ENCODE results near the gene PHLPP2.
"Not testable (repeated sequence)": the region's sequence is repeated elsewhere in the genome, so short reads cannot be mapped to it uniquely, and the experiment has no call there.

PHLPP2 gene

DNA sequence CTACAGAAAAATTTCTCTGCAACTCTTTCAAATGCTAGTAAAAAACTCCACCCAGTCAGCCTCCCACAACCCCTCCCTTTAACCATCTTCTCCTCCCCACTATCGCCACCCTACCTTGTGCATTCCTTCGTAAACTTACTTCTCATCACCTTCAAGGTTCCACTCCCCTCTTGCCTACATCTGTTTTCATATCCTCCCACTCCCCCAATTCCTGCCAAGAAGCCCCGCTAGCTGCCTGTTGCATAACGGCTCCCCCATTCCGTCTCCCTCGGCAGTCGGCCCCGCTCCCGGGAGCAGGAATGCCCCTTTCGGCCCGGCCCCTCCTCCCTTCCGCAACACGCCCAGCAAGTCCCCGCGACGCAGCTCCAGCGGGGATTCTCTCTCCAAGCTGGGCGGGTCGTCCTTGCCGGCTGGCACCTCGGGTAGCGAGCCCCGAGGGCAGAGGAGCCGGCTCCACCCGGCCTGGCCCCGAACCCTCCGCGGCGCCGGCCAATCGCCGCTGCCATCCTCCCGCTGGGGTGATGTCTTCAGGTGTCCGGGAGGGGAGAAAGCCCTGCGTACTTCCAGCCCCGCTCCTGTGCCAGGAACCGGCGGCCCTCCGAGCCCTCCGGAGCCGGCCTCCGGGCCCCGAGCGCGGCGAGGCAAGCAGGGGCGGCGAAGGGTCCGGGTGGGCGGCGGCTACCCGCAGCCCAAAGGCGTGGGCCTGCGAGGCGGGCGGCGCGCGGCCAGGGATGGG, 1.5 kb downstream of the PHLPP2 start:
- DNase-seq = no peak

DNA sequence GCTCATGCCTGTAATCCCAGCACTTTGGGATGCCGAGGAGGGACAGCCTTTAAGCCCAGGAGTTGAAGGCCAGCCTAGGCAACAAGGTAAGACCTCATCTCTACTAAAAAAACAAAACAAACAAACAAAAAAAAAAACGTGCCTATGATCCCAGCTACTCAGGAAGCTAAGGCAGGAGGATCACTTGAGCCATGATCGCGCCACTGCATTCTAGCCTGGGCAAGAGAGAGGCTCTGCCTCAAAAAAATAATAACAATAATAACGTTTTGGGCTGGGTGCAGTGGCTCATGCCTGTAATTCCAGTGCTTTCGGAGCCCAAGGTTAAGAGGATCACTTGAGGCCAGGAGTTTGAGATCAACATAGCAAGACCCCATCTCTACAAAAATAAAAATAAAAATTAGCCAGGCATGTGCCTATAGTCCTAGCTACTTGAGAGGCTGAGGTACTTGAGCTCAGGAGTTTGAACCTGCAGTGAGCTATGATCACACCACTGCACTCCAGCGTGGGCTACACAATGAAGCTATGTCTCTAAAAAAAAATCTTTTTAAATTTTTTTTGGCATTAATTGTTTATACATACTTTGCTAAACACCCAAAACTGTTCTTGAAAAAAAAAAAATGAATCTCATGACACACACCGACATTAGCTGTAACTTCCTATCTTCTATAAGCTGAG, 3.3 kb downstream of the PHLPP2 start:
- no peak for DNase-seq

DNA sequence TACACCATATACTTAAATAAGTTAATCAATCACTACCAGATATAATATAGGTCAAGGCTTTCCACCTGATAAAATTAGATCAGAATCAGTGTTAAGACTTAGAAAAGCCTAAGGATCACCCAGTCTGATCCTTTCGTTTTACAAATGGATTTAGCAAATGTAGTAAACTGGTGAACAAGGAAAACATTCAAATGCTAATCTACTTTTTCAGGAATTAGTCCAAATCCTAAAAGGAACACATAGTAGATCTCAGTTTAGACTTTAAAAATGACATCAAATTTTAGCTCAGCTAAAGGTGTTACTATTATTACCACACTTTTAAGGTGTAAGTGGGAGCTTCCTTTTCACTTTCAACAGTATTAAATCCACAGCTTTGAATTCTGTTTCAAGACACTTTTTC, 12.0 kb downstream of the PHLPP2 start:
- DNase-seq = no peak

DNA sequence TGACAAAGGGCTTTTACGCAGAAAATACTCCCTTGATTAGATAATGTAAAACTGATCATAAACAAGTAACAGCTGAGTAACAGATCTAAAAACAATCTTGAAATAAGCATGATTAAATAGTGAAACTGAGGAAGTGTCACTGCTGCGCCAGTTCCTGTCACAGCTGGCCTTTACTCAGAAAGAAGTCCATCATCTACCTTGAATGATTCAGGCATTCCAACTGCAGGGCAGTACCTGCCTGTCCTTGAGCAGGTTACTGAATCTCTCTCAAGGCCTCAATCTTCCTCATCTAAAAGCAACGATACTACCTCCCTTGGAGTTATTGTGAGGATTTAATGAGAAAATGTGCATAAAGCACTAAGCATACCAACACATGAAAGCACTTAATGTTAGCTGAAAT, 12.7 kb downstream of the PHLPP2 start:
- no peak for DNase-seq

DNA sequence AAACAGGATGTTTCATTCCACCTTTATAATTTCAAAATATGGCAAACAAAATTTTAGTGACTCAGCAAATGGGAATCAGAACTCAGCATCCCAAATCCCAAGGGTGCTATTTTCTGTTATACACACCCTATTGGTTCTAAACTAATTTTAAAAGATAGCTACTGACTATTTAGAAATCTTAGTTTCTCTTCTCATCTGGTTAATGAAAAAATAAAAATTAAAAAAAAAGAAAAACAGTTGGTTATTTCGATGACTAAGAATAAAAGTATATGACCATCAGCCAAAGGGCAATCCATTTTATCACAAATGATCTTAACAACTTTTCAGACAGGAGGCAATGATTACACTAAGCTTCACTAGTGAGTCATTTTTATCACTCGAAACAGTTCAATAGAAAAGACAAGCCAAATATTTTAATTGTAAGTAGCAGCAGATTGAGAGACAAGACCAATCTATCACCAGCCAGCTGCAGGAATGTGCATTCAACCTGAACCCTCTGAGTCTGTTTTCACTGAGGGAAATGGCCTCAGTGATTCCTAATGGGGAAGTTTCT, 15.2 kb downstream of the PHLPP2 start:
- DNase-seq = no peak

DNA sequence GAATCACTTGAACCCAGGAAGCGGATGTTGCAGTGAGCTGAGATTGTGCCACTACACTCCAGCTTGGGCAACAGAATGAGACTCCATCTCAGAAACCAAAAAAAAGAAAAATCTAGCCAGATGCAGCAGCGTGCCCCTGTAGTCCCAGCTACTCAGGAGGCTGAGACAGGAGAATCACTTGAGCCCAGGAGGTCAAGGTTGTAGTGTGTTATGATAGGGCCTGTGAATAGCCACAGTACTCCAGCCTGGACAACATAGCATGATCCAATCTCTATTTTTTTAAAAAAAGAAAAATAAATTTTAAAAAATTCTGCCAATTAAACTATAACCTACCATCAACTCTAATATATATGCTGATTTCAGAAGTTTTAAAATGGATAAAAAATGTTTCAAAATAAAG, 15.8 kb downstream of the PHLPP2 start:
- DNase-seq = no peak

DNA sequence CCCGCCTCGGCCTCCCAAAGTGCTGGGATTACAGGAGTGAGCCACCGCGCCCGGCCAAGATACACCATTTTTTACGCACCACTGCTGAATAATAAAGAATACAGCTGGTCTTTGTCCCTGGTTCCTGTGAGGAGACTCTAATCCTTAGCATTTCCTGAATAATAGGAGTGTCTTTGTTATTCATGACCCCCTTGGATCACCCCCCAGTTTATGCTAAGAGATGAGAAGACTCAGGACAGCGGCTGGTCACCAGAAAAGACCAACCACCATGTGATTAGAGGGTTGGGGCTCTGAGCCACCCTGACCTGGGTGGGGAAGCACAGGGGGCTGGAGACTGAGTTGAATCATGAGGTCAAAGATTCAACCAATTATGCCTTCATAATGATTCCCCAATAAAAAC, 17.3 kb downstream of the PHLPP2 start:
- no peak for DNase-seq

DNA sequence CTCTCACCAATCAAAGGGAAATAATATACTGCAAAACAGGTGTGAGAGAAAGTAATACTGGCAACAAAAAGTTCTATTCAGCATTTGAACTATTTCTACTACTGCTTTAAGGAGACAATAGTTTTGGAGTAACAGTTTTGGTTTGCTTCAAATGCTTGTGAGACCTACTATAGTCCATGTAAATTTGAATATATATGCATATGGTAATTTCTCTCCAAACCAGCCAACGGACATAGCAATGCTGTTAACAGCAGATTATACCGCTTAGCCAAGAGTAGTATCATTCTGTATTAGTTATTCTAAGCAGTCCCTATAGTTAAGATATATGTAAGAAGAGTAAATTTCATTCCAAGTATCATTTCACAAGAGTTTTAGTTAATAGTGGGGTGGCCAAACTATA, 18.5 kb downstream of the PHLPP2 start:
- no peak for DNase-seq

DNA sequence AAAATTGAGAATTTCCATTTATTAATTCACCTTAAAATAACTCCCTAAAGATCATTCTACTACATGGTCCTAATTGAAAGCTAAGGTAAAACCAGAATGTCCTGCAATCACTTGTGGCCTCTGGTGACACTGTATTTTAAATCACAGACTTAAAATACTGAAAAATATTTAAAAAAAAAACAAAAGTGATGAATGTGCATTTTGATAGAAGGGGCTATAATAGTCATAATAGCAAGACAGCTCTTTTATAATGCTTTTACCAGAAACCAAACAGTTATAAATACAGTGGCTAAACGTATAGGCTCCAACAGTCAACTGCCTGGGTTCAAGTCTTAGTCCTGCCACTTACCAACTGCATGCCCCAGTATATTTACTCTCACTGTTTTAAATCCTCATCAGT, 21.2 kb downstream of the PHLPP2 start:
- no peak for DNase-seq

DNA sequence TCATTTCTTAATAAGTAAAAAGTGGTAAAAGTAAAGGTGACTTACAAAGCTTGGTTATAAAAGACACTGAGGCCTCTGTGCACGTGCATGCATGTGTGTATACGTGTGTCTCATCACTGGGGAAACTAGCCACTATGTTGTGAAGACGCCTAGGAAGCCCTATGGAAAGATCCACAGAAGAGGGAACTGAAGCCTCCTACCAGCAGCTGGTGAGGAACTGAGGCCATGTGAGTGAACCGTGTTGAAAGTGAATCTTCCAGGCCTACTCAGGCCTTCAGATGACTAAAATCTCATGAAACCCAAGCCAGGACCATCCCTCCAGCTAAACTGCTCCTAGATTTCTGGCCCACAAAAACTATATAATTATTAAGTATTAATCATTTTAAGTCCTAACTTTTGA, 23.7 kb downstream of the PHLPP2 start:
- DNase-seq = peak; percentile 75

DNA sequence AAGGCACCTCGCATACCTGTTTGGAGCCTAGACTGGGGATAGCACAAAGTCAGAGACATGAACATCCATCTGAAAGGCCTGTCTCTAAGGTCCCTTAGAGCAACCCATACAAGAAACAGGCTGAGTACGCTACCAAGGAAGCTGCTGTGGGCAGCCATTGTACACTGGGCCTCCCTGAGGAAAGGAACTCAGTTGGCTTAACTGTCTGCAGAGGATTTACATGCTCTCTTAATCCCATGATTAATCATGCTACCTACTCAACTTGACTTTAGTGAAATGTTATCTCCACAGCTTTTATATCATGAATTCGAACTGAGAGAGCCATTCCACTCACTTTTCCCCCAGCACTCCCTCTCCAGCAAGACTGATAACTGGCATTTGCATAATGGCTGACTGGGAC, 26.0 kb downstream of the PHLPP2 start:
- no peak for DNase-seq

DNA sequence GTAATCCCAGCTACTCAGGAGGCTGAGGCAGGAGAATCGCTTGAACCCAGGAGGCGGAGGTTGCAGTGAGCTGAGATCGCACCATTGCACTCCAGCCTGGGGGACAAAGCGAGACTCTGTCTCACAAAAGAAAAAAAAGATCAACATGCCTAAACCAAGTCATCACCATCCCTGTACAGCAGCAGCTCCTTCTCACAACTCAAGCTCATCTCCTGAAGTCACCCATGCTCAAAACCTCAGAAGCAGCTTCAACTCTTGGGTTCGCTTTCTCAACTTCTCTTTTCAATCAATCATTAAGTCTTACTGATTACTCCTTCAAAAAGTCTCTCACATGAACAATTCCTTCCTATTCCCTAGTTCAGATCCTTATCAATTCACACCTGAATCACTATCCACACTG, 31.3 kb downstream of the PHLPP2 start:
- DNase-seq = no peak

DNA sequence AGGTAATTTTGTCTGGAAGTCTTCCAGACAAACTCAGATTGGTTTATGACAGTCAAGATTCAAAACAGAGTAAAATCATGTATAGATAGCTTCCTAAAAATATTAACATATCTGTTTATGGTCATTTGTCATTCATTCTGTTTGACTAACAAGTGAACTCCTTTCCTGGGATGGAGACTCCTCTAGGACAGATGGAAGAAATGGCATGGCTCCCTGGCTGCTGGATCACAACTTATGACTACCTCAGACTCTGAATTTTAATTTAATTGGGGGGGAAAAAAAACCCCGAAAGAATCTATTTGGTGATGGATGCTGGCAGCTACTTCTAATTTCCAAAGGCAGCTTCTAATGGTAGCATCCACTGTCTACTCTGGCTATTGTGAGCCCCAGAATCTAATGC, 34.6 kb downstream of the PHLPP2 start:
- DNase-seq = no peak

DNA sequence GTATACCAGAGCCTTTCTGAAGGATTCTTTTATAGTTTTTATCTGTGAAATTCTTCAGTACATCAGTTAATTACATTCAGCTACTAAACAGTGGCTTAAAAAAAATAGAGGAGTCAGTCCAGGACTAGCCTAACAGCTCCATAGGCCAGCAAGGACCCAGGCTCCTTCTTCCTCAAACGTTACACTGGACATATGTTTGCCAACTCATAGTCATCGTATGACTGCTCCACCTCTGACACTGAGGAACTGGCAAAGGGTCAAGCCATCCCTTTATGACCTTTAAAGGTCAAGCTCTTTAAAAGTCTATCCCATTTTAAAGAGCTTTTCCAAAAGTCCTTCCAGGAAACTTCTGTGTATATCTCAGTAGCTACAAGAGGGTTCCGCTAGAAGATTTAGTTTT, 36.6 kb downstream of the PHLPP2 start:
- DNase-seq = no peak

DNA sequence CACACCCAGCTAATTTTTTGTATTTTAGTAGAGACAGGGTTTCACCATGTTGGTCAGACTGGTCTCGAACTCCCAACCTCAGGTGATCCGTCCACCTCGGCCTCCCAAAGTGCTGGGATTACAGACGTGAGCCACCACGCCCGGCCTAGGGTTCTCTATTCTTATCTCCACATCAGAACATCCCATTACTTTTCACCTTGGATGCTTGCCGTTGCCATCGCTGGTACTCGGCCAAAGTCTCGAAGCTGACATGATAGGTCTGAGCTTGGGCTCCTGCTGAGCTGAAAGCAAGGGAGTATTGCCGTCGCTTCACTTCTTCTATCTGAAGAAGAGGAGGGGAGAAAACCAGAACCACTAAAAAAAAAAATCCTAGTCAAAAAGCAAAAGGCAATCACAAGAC, 40.2 kb downstream of the PHLPP2 start:
- DNase-seq = not testable (repeated sequence)

DNA sequence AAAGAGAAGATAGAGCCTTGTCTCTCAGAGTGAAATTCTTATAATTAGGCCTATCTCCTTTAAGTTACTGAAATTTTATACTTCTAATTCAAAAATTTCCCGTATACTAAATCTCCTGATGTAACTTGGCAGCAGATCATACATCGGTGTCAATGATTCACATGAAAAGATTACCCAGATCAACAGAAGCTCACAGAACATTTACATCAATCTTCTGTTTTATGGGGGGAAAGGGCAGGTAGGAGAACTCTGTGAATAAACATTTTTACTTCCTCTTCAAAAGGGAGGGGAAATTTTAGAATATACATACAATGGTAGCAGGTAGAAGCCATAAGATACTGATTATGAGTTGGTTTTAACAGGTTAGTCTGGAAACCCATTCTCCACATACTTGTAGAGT, 43.1 kb downstream of the PHLPP2 start:
- DNase-seq = no peak

DNA sequence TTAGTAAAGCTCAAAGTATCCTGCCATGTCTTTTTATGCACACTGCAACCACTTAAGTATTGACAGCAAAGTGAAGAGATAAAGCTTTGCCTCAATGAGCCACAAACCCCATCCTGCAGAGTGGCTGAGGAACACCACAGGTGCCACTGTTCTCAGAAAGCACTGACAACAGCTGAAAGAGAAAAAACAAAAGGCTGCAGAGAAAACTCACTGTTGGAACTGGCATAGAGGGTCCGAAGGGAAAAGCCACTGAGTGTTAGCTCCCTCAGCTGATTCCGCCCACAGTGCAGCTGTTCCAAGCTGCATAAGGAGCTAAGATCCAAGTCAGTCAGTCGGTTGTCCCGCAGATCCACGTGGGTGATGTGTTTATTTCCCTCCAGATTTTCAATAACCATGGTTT, 48.3 kb downstream of the PHLPP2 start:
- no peak for DNase-seq

DNA sequence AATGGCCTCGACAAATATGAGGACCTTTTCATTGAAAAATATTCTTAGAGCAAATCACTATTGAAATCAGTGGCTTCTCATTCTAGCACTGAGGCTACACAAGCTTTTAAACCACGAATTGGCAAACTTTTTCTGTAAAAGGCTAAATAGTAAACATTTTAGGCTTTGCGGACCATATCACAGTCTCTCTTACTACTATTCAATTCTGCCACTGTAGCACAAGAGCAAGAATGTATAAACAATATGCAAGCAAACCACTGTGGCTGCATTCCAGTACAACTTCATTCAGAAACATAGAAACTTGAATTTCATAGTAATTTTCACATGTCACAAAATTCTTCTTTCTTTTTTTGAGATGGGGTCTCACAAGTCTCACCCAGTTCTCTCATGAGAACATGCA, 49.1 kb downstream of the PHLPP2 start:
- DNase-seq = no peak

DNA sequence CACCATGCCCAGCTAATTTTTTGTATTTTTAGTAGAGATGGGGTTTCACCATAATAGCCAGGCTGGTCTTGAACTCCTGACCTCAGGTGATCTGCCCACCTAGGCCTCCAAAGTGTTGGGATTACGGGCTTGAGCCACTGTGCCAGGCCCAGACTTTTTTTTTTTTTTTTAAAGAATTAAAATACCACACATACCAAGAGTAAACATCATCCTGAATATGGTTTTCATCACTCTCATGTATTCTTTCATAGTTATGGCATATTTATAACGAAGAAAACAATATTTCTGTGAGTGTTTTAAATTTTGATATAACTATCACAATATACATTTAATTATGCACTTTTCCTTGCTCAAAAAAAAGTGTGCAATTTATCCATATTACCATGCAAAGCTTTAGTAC, 50.3 kb downstream of the PHLPP2 start:
- DNase-seq = no peak

DNA sequence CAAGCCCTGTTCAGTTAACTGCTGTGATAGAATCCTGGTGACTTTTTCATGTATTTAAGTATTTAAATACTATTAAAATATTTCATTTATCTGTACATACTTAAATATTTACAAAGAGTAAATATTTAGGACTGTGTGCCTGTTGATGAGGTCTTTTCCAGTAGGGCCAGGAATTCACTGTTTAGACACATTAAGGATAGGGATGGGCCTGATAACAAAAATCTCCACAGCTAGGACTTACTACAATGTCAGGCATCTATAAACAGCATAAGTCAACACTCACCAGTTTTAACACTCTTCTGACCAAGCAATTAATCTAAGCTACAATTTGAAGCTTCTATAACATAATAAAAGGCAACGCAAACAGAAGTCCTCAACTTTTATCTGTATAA, 50.9 kb downstream of the PHLPP2 start:
- DNase-seq = no peak

DNA sequence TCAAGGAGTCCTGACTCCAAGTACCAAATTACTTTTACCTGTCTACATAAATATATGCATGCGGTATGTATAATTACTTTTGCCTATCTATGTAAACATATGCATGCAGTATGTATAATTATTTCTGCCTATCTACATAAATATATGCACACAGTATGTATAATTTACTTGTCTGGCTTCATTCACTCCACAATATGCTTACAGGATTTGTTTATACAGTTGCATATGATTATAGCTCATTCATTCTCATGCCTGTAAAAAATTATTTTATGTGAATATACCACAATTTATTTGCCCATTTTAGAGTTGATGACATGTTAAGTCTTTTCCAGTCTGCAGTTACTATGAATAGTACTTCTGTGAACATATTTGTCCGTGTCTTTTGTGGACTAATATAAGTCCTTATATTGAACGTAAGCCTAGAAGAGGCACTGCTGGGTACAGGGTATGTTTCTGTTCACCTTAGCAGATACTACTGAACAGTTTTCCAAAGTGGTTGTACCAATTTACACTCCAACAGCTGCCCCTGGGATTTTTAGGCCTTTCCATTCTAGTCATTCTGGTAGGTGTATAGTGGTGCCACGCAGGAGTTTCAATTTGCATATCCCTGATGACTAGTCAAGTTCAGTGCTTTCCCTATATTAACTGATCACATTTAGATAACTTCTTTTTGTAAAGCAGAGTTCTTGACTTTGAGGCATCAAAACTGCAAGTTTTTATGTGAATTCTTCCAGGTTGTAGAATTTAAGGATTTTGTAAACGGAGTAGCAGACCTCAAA, 51.5 kb downstream of the PHLPP2 start:
- DNase-seq = no peak

DNA sequence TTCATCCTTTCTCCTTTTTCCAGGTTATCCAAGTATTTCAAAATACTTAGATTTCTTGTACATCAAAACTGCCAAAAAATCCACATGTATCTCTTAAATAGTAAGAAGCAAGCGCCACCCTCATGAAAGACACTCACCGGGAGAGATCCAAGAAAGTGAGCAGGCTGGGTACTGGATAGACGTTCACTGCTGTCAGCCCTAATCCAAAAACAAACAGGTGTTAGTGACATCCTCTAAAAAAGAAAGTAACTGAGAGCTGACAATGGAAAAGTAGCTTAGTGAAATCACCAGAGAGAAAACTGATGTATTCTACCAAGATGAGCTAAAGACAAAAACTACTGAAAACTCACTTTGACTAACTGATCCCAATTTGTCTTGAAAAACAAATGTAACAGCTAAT, 52.4 kb downstream of the PHLPP2 start:
- DNase-seq = no peak

DNA sequence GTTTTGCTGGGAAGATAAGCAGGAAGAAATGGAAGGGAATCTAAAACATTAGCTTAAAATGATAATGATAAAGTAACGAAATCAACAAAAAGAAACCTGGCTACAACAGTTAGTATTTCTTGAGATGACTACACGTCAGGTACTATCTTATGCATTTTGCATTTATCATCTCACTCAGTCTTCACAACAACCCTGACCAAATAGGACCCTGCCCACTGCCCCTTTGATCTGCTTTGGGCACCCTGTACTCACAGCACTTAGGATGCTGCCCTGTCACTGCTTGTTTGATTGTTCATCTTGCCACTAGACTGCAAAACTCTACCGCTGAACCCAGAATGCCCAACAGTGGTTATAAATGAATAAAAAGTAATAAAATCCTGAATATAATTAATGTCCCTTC, 53.3 kb downstream of the PHLPP2 start:
- DNase-seq = no peak

DNA sequence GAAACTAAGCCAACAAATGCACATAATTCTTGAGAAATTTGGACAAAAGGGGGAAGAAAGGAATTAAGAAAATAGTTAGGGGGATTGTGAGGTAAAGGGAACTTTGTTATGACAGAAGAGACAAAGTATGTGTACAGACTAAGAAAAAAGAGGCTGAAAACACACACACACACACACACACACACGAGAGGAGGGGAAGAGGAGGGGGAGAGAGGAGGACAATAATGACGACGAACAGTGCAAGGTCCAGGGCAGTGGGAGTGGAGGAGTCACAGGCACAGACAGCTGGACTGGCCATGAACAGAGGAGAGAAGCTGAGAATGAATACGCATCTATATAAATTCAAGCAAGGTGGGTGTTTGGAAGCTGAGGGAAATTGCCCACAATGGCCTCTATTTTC, 54.0 kb downstream of the PHLPP2 start:
- no peak for DNase-seq
